Hematopoietic multipotent progenitor cell treated with erythropoietin and hydrocortisone succinate and interleukin-3 and kit ligand, for 8 days (in vitro differentiated cells): ENCODE results near the gene C1orf159.
A peak's percentile ranks its signal among the peaks of the same experiment; 100 is the strongest.
"Not testable (repeated sequence)": the region's sequence is repeated elsewhere in the genome, so short reads cannot be mapped to it uniquely, and the experiment has no call there.

Experiments
- DNase-seq: peaks from one replicate; pipeline ENCODE4 v3.0.0-alpha.2; 2015

Gene C1orf159

DNA sequence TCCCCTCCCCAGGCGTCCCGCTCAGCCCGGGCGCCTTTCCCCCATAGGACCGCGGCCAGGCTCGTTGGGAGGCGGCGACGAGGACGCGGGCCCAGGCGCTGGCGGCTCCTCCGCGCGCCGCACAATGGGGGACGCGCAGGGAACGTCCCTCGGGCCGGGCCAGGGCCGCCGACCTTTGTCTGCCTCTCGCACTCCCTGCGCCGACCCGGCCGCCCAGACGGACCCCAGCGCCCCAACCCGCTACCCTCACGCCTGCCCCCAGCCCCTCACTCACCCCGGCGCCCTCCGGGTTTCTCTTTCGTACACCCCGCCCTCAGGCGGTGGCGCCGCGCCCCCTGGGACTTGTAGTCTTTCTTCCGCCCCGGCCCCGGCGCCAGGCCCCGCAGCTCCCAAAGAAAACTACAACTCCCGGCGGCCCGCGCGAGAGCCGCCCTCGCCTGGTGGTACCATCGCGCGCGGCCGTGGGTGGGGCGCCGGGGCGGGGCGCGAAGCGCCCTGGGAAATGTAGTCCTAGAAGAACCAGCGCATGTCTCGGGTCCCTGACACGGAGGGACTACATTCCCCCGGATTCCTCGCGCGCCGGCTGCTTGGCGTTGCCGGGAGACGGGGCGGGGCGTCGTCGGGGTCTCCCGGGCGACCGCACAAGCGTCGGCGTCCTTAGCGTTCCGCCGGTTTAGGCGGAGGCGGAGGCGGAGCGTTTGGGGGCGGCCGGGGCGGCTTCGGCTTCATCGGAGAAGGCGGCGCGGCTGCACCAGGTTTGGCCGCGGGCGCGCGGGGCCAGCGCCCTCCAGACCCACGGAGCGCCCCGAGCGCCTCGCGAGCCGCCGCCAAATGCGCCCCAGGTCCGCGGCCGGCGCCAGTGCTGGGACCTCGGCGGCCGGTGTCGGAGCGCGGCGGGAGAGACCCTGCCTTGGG is at the start of gene C1orf159:
Gene C1orf159 (minus strand): TSS at position 304 of the 915 bp plus-strand sequence. CDS start 24,546 bp downstream, outside the sequence.
- DNase-seq, result peak; percentile 98

DNA sequence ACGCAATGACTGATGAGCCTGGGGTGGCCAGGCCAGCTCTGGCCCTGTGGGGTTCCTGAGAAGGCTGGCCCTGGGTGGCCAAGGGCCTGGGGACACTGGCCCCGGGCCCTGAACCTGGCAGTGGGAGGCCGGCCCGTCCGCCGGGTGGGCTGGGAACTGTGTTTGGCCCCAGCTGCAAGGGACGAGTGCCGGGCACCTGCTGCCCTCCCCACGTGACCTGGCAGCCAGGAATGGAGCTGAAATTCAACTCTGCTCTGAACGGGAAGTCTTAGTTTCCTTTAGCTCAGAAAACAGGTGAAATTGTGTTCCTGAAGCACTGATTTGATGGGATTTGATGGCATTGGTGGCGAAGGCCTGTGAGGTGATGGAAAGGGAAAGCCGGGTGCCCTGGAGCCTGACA is 49.6 kb upstream of the C1orf159 start:
- no peak for DNase-seq

DNA sequence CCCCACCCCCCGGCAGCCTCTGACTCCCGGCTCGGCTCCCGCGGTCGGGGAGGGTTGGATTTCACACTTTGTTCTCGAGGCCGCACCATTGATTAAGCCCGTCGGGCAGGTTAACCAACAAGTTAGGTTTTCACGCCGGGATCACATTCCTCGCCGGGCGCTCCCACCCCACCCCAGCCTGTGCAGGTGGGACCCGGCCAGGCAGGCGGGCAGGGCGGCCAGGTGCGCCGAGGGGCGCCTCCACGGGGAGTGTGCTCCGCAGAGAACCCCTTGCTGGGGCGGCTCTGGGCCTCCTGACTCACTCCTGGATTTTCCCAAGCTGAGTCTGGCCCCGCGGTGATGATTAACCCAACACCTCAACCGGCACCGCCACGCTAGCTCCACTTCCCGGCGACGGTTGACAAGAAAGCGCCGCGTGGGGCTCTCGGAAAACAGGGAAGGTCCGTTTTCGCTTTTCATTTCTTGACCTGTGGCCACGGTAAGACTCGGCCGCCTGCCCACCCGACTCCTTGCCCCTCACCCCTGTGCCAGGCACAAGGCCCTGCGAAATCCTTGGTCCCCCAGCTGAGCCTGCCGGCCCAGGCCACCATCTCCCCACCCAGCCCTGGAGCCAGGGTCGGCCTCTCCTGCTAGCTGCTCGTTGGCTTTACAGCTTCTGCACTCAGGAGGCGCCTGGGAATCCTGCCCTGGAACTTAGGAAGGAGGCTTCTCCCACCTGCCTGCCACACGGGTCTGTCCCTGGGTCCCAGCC is 49.0 kb upstream of the C1orf159 start:
- DNase-seq, result no peak

- no peak for DNase-seq
Measured at GRCh38 chr1:1164361-1164700, 48.4 kb upstream of the C1orf159 start.

GRCh38 chr1:1163538-1164070 is 47.7 kb upstream of the C1orf159 start:
- no peak for DNase-seq

DNA sequence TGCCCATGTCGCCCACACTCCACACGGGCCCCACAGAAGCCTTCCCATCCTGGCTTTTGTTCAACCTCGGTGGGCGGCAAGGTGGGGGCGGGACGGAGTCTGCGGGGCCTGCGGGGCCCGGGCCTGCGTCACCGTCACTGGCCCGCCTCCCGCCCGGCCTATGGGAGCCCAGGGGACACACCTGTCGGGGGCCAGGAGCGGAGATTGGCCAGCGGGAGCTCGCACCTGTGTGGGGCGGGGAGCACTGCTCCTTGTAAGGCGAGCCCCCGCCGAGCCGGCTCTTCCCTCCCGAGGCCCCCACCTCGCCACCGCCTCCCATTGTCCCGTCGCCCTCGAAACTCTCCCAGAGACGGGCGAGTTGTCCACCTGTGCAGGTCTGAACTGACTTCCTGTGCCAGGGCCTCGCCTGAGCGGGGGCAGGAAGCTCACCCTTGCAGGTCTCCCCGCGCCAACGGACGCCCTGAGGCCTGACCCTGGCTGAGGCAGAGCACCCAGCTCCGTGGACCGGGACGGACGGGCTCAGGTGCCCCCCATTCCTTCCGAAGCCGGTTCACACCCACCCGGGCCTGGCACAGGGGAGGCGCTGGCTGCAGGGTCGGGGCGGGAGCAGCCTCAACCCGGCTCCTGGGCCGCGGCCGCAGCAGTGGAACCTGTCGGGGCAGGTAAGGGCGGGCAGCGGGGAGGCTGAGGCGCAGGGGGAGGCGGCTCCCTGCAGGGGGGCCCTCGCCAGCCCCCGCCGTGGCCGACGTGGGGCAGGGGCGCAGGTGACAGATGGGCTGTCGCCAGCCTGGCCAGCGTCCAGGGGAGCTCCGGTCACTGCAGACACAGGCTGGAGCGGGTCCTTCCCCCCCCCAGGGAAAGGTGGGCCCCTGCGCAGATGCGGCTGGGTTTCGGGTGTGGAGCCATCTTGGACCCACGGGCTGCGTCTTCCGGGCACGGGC is 47.0 kb upstream of the C1orf159 start:
- no peak for DNase-seq

DNA sequence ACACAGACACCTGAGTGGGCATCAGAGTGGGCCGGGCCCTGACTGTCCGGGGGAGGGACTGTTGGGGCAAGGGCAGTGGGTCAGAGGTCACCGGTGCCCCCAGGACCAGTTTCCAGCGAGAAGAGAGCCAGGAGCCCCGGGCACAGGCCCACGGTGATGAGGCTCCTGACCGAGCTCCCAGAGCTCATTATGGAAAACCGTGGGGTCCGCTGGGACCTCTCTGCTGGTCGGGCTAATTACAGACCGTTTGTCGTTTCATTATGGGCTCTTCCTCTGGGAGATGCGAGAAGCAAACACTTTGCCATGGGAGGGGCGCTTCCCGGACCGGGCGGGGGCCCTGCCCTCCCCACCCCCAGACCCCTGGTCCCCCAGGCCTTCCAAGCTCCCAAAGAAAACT is 45.8 kb upstream of the C1orf159 start:
- DNase-seq, result no peak

DNA sequence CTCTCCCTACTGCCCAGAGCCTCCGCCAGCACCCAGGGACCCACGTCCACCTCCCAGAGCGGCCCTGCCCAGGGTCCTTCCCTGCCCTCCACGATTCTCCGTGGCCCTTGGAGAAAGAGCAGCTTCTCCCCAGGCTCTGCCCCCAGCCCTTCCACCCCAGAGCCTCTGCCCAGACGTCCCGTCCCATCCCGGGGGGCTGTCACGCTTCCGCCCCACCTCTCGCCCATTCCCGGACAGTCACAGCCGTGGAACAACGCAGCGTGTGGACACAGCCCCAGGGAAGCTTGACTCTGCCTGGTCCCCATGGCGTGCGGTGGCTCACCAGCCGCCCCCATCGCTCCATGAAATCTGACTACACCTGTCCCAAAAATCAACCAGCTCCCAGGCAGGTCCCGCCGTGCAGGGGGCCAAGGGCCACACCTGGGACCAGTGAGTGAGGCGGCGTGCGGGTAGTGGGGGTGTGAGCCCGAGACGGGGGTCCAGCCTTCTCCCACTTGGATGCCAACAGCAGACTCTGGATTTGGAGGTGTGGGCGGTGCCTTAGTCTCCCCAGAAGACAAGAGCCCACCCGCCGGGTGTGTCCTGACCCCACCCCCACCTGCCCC is 45.3 kb upstream of the C1orf159 start:
- no peak for DNase-seq

DNA sequence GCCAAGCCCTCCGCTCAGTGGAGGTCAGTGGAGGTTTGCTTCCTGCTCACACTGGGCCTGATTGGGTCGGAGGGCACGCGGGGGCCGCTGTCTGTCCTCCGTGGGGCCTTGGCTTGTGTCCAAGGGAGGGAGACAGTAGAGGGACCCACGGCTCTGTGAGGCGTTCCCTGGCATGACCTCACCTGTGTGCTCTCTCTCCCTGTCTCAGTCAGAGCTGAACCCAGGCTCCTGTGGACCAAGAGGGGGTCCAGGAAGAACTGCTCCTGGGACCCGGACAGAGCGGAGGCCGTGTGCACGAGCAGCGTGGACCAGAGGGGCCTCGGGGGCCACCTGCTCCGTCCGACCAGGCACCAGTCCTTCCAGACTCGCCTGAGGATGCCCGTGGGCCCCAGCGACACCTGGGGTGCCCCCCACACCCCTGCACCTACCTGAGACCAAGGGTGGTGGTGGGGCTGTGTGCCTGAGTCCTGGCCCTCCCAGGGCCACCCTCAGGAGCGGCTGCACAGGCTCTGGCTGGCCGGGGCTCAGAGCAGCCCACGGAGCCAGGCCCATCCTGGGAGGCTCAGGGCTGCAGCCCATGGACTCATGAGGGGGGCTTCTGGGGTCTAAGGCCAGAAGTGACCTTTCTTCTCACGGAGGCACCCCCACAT is 44.5 kb upstream of the C1orf159 start:
- DNase-seq, result no peak

GRCh38 chr1:1157914-1158710 is 42.2 kb upstream of the C1orf159 start:
- peak; percentile 22 for DNase-seq

GRCh38 chr1:1157426-1157913 is 41.6 kb upstream of the C1orf159 start:
- DNase-seq, result peak; percentile 86

- no peak for DNase-seq
Measured at GRCh38 chr1:1157033-1157365, 41.1 kb upstream of the C1orf159 start.

GRCh38 chr1:1156140-1157032 is 40.5 kb upstream of the C1orf159 start:
- peak; percentile 20 for DNase-seq

- DNase-seq, result no peak
Measured at GRCh38 chr1:1155258-1155657, 39.4 kb upstream of the C1orf159 start.

GRCh38 chr1:1153874-1154273 is 38.0 kb upstream of the C1orf159 start:
- DNase-seq, result no peak

GRCh38 chr1:1153215-1153614 is 37.3 kb upstream of the C1orf159 start:
- not testable (repeated sequence) for DNase-seq

- DNase-seq, result not testable (repeated sequence)
Measured at GRCh38 chr1:1152431-1152830, 36.5 kb upstream of the C1orf159 start.

DNA sequence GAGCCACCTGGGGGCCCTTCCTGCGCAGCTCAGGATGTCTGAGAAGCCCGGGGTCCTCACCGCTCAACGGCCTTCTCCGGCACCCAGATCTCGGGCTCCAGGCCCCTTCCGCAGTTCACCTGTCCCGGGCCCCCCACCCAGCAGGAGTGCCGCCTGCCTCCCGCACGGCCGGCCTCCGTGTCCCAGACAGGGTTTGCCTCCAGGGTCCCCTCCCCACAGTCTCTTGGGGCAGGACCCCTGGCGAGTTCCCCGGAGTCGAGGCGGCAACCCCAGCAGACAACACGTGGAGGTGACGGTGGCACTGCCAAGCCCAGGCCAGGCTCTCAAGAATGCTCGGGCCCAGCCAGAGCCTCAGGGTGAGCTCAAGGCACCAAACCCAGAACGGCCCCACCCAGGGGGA is 35.4 kb upstream of the C1orf159 start:
- DNase-seq, result no peak

GRCh38 chr1:1150100-1150499 is 34.2 kb upstream of the C1orf159 start:
- DNase-seq, result no peak

- DNase-seq, result no peak
Measured at GRCh38 chr1:1149416-1149815, 33.5 kb upstream of the C1orf159 start.
